Kidney tubule cell (primary cell): ENCODE results near the gene EEFSEC.

Source experiments
- DNase-seq: peaks from one replicate; pipeline ENCODE4 v3.0.0-alpha.2; 2018; ENCODE audit warnings: low spot score

The EEFSEC gene

DNA sequence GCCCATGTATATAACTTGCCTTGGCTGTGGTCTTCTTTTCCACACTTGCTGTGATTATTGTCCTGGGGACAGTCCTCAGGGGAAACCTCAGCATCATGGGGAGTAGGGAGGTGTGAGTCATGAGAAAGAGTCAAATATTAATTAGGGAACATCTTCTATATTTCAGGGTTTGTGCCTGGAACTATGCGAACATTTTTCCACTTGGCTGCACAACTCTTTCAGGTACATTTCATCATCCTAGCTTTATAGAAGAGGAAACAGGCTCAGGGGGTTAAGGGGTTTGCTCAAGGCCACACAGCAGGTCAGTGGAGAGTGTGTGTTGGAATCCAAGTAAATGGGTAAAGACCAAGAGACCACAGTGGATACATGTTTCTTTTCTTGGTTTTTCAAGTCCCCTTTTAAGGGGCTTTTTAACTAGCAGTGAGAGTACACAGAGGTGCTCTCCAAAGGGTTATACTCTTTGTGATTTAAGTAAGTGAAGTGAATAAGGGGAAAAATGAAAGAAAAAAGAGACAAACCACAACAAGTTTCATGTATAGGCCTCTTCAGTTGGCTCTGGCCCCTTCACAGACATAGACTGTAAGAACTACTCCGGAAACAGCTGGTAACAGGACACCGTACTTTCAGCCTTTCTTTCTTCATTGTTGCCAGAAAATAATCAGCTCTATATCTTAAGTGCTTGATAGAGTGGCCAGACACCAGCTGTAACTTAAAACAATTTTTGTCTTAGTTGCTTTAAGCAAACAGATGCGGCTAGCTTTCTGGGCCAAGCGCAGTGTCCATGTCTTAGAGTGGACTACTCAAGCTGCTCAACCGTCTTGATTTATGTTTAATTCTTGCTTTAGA, 64.6 kb downstream of the EEFSEC start:
- peak; percentile 78 for DNase-seq

- DNase-seq: no peak
Observed at GRCh38 chr3:128218548-128219257, 65.4 kb downstream of the EEFSEC start.

DNA sequence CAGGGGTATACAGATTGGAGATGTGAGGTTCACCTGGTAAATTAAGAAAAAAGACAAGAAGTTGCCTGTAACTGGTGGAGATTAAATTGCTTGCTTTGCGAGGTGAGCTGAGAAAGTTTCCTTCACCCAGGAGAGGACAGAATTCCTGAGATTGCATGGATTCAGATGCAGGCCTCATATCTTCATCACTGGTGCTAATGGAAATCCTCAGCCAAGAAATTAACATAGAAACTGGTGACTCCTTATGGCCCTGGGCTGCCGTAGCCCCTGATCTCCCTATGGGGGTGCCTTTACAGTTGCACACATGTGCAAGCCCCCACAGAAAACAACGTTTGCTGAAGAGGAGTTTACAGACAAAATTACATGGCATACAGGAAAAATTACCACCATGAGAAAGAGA, 68.0 kb downstream of the EEFSEC start:
- DNase-seq: no peak

GRCh38 chr3:128222796-128223385, 69.6 kb downstream of the EEFSEC start:
- peak; percentile 76 for DNase-seq

DNA sequence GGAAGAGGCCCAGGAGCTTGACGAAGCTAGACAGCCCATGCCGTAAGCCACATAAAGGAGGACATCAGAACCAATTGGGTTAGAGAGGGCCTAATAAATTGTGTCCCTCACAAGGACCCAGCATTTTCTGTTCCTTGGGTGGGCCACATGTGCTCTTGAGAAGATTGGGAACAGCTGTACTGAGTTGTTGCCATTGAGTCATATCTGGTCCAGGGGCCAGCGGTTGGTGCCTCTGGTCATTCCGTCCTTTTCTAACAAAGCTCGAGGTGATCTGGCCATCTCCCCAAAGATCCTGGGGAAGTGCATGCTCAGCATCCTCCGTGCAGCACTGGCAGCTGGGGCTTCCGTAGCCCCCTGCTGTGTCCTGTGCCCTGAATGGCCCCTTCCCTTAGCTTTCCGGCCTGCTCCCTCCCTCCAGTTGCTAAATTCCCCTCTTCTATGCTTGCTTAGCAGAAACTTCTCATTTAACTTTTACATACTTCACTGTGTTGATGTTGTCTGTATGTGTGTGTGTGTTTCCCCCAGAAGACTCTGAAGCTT, 73.0 kb downstream of the EEFSEC start:
- no peak for DNase-seq

DNA sequence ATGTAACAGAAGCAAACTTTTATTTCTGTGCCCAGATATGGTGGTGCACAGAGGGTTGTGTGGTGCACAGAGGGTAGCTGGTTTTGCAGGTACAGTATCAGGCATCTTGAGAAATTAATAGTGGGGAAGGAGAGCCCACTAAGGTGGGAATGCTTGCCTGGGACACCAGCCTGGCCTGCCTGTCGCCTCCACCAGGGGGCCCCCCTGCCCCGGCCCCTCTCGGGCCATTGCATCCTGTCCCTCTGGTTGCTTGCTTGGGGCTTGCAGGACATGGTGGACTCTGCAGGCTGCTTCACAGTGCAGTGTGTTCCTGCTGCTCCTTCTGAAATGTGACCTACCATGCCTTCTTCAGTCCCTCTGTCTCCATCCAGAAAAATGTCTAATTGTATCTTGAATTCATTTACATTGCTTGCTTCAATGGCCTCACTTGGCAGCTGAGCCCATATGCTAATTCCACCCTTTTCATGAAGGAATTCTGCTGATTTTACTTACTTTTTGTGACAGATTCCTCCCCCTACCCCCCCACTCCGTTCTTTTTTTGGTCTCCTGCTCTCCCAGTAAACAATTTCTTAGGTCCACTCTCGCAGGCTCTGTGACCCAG, 73.6 kb downstream of the EEFSEC start:
- peak; percentile 14 for DNase-seq

DNA sequence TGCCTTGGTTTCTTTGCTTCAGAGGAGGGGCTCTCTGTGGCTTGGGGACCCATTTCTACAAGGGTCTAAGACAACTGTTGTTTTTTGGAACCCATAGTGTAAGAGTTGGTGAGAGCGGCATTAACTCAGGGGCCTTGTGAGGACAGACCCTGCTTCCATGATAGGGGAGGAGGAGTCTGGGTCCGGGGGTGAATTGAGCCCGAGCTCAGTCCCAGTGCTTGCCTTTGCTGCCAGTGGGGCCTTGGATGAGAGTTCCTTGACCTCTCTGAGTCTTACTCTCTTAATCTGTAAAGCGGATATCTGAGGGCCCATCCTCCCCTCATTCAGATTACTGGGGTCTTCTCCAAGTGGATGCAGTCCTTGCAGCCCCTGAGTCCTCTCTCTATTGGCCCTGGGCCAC, 74.2 kb downstream of the EEFSEC start:
- no peak for DNase-seq

GRCh38 chr3:128228366-128228910, 75.2 kb downstream of the EEFSEC start:
- no peak for DNase-seq

GRCh38 chr3:128229106-128229857, 76.0 kb downstream of the EEFSEC start:
- no peak for DNase-seq

- no peak for DNase-seq
Observed at GRCh38 chr3:128231606-128232005, 78.3 kb downstream of the EEFSEC start.

DNA sequence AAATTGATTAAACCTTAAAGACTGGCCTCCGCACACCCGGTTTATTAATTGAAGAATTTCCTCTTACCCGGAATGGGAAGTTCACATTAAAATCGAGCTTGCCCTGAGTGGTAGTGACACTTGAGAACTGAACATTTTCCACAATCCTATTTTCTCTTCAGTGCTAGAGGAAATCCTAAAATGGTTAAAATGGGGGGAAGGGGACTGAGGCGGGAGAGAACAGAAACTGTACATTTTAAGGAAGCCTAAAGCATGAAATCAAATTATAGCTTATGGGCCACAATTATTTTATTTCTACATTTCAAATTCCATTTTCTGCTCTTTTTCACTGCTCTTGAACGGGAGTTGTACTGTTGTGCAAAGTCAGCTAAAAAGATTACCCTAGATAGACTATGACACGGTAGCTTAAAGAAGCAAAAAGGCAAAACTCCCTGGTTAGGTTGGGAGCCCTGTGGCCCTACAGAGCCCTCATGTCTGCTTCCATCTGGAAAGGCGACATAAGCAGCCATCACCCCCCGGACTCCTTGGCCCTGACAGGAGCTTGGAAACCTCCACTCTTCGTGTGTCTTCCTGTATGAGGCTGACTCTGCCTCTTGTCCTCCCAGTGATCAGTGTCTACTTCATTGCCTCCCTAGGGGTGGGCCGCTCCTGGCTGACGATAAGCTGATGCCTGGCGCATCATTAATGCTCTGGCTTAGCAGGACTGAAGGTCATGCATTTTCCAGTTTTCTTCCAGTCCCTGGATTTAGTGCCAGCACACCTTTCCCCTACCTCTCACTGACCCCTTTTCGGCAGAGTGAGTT, 79.3 kb downstream of the EEFSEC start:
- DNase-seq: no peak

DNA sequence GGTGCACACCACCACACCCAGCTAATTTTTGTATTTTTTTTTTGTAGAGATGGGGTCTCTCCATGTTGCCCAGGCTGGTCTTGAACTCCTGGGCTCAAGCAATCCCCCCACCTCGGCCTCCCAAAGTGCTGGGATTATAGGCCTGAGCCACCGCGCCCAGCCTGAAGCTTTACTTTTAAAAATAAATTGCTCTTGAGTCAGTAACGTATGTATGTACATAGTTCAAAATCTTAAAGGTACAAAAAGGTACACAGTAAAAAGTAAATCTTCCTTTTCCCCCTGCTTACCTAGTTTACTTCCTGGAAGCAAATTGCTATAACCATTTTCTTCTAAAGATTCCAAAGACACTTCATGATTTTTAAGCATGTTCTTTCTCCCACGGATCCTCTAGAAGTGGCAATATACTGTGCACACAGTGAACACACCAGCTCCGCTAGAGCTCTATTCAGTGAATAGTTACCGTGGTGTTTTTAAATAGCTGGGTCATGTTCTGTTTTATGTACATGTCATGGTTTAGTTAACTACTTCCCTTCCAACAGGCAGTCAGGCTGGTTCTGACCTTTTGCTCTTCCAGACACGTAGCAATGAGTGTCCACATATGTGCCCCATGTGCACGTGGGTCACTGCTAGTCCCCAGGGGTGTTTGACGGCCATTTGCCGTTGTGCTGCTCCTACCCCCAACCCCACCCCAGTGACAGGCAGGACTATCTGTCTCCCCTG, 82.1 kb downstream of the EEFSEC start:
- no peak for DNase-seq

GRCh38 chr3:128236657-128237056, 83.4 kb downstream of the EEFSEC start:
- no peak for DNase-seq

GRCh38 chr3:128237348-128238183, 84.3 kb downstream of the EEFSEC start:
- no peak for DNase-seq

GRCh38 chr3:128238184-128238489, 84.9 kb downstream of the EEFSEC start:
- no peak for DNase-seq

- DNase-seq: no peak
Observed at GRCh38 chr3:128239304-128239703, 86.0 kb downstream of the EEFSEC start.

DNA sequence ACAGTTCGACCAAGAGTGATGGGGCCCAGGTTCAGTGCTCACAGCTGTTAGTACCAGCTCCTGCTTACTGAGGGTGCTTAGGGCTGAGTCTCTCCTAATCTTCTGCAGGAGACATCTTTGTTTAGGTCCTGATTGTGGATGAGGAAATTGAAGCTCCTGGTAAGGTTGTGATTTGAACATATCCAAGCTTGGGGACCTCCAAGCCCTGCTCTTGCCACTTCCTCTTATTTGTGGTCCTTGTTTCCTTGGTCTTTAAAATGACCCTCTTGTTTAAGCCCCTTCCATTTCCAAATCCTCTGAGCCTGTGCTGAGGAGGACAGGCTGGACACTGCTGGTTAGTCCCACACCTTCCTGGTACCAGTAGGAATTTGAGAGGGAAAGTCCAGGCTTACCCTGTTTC, 87.0 kb downstream of the EEFSEC start:
- DNase-seq: no peak

DNA sequence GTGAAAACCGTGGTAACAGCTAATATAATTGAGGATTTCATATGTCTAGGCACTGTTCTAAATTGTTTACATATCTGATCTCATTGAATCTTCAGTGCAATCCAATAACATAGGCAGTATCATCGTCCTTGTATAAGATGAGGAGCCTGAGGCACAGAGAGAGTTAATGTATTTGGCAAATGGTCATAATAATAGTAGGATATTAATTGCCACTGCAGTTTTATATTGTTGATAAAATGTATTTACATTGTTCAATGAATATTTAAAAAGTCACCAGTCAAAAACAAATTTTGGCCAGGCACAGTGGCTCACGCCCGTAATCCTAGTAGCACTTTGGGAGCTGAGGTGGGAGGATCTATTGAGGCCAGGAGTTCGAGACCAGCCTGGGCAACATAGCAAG, 88.5 kb downstream of the EEFSEC start:
- no peak for DNase-seq
